OCI-LY1 (cell line): ENCODE results near the gene EXOSC2.

Experiments used
- H2AFZ ChIP-seq: fragments of 200-600 bp; sonication (generic), shearing (Covaris generic); 2 replicates; pipeline ENCODE4 v1.6.0; 2014; ENCODE audit warnings: antibody characterized with exemption, mild to moderate bottlenecking, low read length
- H3F3A ChIP-seq: fragments of 200-600 bp; sonication (generic), shearing (Covaris generic); 2 replicates; pipeline ENCODE4 v1.6.0; 2014; ENCODE audit warnings: mild to moderate bottlenecking, antibody characterized with exemption, low read length, moderate library complexity; ENCODE audit not compliant: insufficient read depth
- H3K27ac ChIP-seq: fragments of 200-600 bp; sonication (generic); 2 replicates; pipeline ENCODE4 v1.5.1; 2014; ENCODE audit warnings: low read length, mixed run types, mild to moderate bottlenecking, low read depth; ENCODE audit not compliant: poor library complexity, severe bottlenecking
- H3K27me3 ChIP-seq: fragments of 200-600 bp; sonication (generic); 2 replicates; pipeline ENCODE4 v1.6.0; 2014; ENCODE audit warnings: antibody characterized with exemption, mild to moderate bottlenecking, low read length, moderate library complexity; ENCODE audit not compliant: insufficient read depth
- H3K36me3 ChIP-seq: fragments of 200-600 bp; sonication (generic); 2 replicates; pipeline ENCODE4 v1.6.1; 2014; ENCODE audit warnings: mild to moderate bottlenecking, antibody characterized with exemption, low read length, moderate library complexity, mixed read lengths; ENCODE audit not compliant: insufficient read depth
- H3K4me1 ChIP-seq: fragments of 200-600 bp; sonication (generic); 2 replicates; pipeline ENCODE4 v1.5.1; 2014; ENCODE audit warnings: mild to moderate bottlenecking, low read length, moderate library complexity; ENCODE audit not compliant: insufficient read depth, severe bottlenecking
- H3K4me2 ChIP-seq: fragments of 200-600 bp; sonication (generic), shearing (Covaris generic); 2 replicates; pipeline ENCODE4 v1.6.1; 2014; ENCODE audit warnings: low read length
- H3K4me3 ChIP-seq: fragments of 200-600 bp; sonication (generic); 2 replicates; pipeline ENCODE4 v1.5.1; 2014; ENCODE audit warnings: low read length, low read depth, mild to moderate bottlenecking, mixed read lengths; ENCODE audit not compliant: poor library complexity, severe bottlenecking
- H3K79me2 ChIP-seq: fragments of 200-600 bp; shearing (Covaris generic); 2 replicates; pipeline ENCODE4 v1.6.1; 2016; ENCODE audit warnings: mixed run types, low read length, mixed read lengths; ENCODE audit not compliant: insufficient read depth
- H3K9ac ChIP-seq: fragments of 200-600 bp; sonication (generic), shearing (Covaris generic); 2 replicates; pipeline ENCODE4 v1.6.1; 2014; ENCODE audit warnings: mild to moderate bottlenecking, low read length, mixed read lengths
- H3K9me2 ChIP-seq: fragments of 200-600 bp; sonication (generic), shearing (Covaris generic); 2 replicates; pipeline ENCODE4 v1.6.1; 2014; ENCODE audit warnings: low read depth, mild to moderate bottlenecking, low read length, mixed read lengths
- H3K9me3 ChIP-seq: fragments of 200-600 bp; shearing (Covaris generic); 2 replicates; pipeline ENCODE4 v1.6.1; 2014; ENCODE audit warnings: low read length, mixed read lengths
- H4K20me1 ChIP-seq: fragments of 200-600 bp; sonication (generic), shearing (Covaris generic); 2 replicates; pipeline ENCODE4 v1.6.0; 2016; ENCODE audit warnings: mild to moderate bottlenecking, low read length; ENCODE audit not compliant: insufficient read depth
- CTCF ChIP-seq: fragments of 200-600 bp; sonication (generic), shearing (Covaris generic); IDR thresholded peaks from 2 replicates; pipeline ENCODE4 v1.5.1; 2017; ENCODE audit warnings: mild to moderate bottlenecking, antibody characterized with exemption, low read length, moderate library complexity, mixed read lengths
- EZH2 ChIP-seq: fragments of 200-600 bp; sonication (generic), shearing (Covaris generic); IDR thresholded peaks from 2 replicates; pipeline ENCODE4 v1.8.0; 2017; ENCODE audit warnings: borderline replicate concordance, mixed run types, mild to moderate bottlenecking, antibody characterized with exemption, low read length, moderate library complexity, mixed read lengths

EXOSC2 gene

GRCh38 chr9:130699047-130699446, 5.5 kb downstream of the EXOSC2 start:
- Histone ChIP-seq H3K9ac (no peak overlapping the region), H3K4me1 (peaks cover 12% of the 10 kb centered on the region), H3K9me3 (no peaks in the 10 kb centered on the region), H3K27ac (no peak overlapping the region), H3K27me3 (no peaks in the 10 kb centered on the region), H4K20me1 (no peaks in the 10 kb centered on the region), H2AFZ (no peak overlapping the region), H3K36me3 (peaks cover 86% of the 10 kb centered on the region), H3K4me2 (no peak overlapping the region), H3K79me2 (peaks cover 14% of the 10 kb centered on the region), H3K9me2 (no peaks in the 10 kb centered on the region), H3F3A (0 out of 2 replicates have a peak, but pooled peaks cover 2% of the 10 kb centered on the region), H3K4me3 (no peak overlapping the region)
- TF ChIP-seq EZH2 (no peak), CTCF (no peak)

GRCh38 chr9:130701059-130702022, 7.8 kb downstream of the EXOSC2 start:
- Histone ChIP-seq H3K27ac (no peak overlapping the region), H4K20me1 (no peaks in the 10 kb centered on the region), H3K4me1 (no peaks in the 10 kb centered on the region), H3K79me2 (no peaks in the 10 kb centered on the region), H2AFZ (no peak overlapping the region), H3F3A (0 out of 2 replicates have a peak, but pooled peaks cover 2% of the 10 kb centered on the region), H3K27me3 (no peaks in the 10 kb centered on the region), H3K9ac (no peak overlapping the region), H3K4me3 (no peak overlapping the region), H3K36me3 (peaks cover 82% of the 10 kb centered on the region), H3K9me3 (no peaks in the 10 kb centered on the region), H3K9me2 (no peaks in the 10 kb centered on the region), H3K4me2 (no peak overlapping the region)
- TF ChIP-seq EZH2, result no peak
- TF ChIP-seq CTCF, result peak; percentile 90

GRCh38 chr9:130703501-130703900, 9.9 kb downstream of the EXOSC2 start:
- H3K4me3 ChIP-seq, result no peak overlapping the region
- no peak for TF ChIP-seq EZH2
- no peak for TF ChIP-seq CTCF

More at GRCh38 chr9:130703501-130703900, 9.9 kb downstream of the EXOSC2 start:
- H3K27ac ChIP-seq, result no peak overlapping the region
- no peaks in the 10 kb centered on the region for H3K9me2 ChIP-seq
- H3K27me3 ChIP-seq, result no peaks in the 10 kb centered on the region
- H2AFZ ChIP-seq, result no peak overlapping the region
- H3K4me2 ChIP-seq, result no peak overlapping the region
- no peak overlapping the region for H3K9ac ChIP-seq
- H4K20me1 ChIP-seq, result no peaks in the 10 kb centered on the region
- no peaks in the 10 kb centered on the region for H3K9me3 ChIP-seq
- no peaks in the 10 kb centered on the region for H3K4me1 ChIP-seq
- no peaks in the 10 kb centered on the region for H3K79me2 ChIP-seq
- peaks cover 60% of the 10 kb centered on the region for H3K36me3 ChIP-seq
- peaks cover 8% of the 10 kb centered on the region; the same call in 1 of the 2 replicates for H3F3A ChIP-seq
